Measurements from ENCODE around the gene SLC25A21. TPM values are rescaled to one million over a fixed set of nuclear protein-coding genes. Genes with fewer than 3 reads are reported as not detected.
"Not testable (repeated sequence)": the region's sequence is repeated elsewhere in the genome, so short reads cannot be mapped to it uniquely, and the experiment has no call there.

SLC25A21 gene
- total RNA-seq, 1 donor from 2014 or later, result 1.8 TPM

DNA sequence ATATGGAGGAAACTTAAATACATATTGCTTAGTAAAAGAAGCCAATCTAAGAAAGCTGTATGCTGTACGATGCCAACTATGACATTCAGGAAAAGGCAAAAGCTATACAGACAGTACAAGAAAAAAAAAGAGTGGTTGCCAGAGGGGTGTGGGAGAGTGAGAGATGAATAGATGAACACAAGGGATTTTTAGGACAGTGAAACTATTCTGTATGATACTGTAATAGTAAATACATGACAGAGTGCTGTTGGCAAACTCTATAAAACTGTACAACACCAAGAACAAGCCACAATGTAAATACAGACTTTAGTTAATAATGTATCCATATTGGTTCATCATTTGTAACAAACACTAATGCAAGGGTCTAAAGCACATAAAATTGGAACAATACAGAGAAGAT is 14.5 kb upstream of the SLC25A21 start:
- DNase-seq, result no peak

GRCh38 chr14:37185670-37186069 is 13.3 kb upstream of the SLC25A21 start:
- DNase-seq, result no peak

GRCh38 chr14:37184520-37184919 is 12.1 kb upstream of the SLC25A21 start:
- not testable (repeated sequence) for DNase-seq

DNA sequence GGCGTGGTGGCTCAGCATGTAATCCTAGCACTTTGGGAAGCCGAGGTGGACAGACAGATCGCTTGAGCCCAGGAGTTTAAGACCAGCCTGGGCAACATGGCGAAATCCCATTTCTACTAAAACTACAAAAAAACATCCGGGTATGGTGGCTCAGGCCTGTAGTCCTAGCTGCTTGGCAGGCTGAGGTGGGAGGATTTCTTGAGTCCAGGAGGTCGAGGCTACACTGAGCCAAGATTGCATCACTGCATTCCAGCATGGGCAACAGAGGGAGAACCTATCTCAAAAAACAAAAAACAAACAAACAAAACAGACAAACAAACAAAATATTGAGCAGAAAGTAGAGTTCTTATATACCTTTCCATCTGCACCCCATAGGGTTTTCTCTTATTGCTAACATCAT is 9.0 kb upstream of the SLC25A21 start:
- no peak for DNase-seq

GRCh38 chr14:37180886-37181285 is 8.5 kb upstream of the SLC25A21 start:
- DNase-seq, result not testable (repeated sequence)

DNA sequence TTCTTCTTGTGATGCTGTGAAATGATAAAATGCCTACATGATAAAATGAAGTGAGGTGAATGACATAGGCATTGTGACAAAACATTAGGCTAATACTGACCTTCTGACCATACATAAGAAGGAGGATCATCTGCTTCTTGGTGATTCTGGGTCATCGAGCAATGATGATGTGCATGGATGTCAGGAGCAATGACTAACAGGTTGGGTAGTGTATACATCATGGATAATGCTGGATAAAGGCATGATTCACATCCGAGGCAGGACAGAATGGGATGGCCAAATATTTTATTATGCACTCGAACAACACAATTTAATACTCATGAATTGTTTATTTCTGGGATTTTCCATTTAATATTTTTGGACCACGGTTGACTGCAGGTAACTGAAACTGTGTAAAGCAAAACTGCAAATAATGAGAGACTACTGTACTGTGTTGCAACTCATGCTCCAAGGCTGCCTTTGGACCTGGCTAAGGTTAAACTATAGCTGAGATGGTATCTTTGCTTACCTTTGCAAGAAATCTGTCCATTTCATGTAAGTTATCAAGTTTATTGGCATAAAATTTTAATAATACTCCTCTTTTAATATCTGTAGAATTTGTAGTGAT is 7.6 kb upstream of the SLC25A21 start:
- DNase-seq, result no peak

GRCh38 chr14:37172936-37173614 is 669 bp upstream of the SLC25A21 start:
- no peak for DNase-seq

- no peak for DNase-seq
Observed at GRCh38 chr14:37171678-37172023, 755 bp downstream of the SLC25A21 start.

DNA sequence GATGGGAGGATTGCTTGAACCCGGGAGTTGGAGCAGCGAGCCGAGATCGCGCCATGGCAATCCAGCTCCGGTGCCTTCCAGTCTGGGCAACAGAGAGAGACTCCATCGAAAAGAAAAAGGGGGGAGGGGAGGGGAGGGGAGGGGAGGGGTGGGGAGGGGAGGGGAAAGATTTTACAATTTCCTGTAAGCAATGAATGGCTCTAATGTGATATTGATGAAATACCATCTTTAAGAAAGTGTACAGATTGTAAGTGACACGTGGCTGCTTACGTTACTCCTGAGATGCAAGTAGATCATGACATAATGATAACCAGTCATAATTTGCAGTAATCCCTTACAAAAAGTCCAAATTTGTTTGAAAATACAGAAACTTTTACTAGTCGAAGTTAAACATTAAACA is 1.4 kb downstream of the SLC25A21 start:
- no peak for DNase-seq

- DNase-seq, result no peak
Observed at GRCh38 chr14:37170237-37170636, 2.2 kb downstream of the SLC25A21 start.

DNA sequence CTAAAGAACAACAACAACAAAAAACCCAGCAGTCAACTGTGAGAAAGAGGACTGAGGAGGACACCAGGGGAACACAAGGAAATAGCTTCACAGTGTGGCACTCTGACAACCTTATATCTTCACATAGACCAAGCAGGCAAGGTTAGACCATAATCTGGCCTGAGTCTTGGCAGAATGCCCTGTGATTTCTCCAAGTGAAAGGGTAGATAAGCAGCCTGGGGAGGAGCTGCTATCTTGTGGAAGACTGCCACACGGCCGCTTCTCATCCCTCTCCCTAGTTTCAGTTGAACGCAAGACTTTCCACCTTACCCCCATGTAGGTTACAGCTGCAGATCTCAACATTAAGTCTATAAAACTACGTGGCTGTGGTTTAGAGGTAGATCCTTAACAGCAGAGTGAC is 3.7 kb downstream of the SLC25A21 start:
- DNase-seq, result no peak

DNA sequence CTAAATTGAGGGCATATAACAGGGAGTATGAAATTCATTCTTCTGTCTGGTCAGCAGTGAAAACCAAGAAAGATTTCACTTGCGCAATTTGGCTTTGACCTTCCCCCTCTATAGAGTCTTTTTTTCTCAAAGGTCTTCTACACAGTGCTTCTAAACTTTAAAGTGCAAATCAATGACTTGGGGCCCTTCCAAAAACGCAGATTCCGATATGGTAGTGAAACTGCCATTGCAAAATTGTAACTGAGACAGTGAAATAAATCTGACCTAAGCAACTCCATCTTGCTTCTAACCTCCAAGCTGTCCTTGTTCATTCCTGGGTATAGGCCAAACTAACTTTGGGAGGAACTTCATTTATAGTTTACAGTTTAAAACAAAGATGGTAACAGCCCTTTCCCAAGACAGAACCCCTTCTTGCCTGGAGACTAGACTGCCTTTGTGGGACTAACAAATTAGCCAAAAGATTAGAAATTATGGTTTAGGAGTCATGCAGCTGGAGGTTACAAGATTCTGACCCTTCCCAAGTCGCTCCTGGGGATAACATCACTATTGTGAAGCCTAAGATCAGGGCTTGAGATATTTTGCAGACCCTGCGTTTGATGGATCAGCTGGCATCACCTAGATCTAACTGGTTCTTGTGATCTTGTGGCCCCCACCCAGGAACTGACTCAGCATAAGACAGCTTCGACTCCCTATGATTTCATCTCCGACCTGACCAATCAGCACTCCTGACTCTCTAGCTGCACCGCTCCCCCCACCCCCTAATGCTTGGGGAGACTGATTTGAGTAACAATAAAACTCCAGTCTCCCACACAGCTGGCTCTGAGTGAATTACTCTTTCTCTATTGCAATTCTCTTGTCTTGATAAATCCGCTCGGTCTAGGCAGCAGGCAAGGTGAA is 5.0 kb downstream of the SLC25A21 start:
- DNase-seq, result no peak

- DNase-seq, result no peak
Observed at GRCh38 chr14:37165794-37166193, 6.6 kb downstream of the SLC25A21 start.

DNA sequence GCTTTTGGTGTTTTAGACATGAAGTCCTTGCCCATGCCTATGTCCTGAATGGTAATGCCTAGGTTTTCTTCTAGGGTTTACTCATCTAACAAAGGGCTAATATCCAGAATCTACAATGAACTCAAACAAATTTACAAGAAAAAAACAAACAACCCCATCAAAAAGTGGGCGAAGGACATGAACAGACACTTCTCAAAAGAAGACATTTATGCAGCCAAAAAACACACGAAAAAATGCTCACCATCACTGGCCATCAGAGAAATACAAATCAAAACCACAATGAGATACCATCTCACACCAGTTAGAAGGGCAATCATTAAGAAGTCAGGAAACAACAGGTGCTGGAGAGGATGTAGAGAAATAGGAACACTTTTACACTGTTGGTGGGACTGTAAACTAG is 10.1 kb downstream of the SLC25A21 start:
- not testable (repeated sequence) for DNase-seq

- DNase-seq, result no peak
Observed at GRCh38 chr14:37157987-37158386, 14.4 kb downstream of the SLC25A21 start.

GRCh38 chr14:37153483-37153882 is 18.9 kb downstream of the SLC25A21 start:
- DNase-seq, result no peak

DNA sequence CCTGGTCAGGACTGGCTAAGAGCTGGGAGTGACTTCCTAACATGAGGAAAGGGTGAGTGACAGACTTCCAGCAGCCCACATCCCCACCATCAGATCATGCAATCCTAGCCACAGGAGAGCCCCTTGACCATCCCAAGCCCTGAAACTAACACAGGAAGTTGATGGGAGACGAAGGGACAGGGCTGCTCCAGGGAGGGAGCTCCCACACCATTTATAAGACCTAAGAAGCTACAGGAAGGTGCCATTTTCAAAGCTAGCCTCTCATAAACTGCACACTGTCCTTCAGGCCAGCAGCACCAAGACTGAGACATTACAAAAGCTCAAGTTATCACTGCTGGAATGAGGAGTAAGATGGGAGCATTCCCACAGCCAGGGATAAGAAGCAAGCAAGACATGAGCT is 19.4 kb downstream of the SLC25A21 start:
- DNase-seq, result no peak

DNA sequence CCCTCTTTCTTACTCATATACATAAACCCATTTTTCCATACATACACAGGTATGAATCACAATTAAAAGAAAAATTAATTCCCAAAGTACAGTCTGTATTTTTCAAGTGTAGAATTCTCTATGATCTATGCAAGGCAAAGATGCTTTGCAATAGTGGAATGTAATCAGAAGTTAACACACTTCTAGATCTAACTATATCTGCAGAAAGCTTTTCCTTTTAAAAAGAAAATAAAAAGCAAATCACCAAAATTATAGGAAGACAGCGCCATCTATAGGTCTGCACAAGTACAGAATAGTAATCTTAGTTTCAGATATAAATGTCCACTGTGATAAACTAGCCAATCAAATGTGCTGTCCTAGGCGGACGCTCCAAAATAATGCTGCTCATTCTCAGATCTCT is 22.0 kb downstream of the SLC25A21 start:
- DNase-seq, result peak; percentile 10

- no peak for DNase-seq
Observed at GRCh38 chr14:37147310-37147880, 25.0 kb downstream of the SLC25A21 start.

DNA sequence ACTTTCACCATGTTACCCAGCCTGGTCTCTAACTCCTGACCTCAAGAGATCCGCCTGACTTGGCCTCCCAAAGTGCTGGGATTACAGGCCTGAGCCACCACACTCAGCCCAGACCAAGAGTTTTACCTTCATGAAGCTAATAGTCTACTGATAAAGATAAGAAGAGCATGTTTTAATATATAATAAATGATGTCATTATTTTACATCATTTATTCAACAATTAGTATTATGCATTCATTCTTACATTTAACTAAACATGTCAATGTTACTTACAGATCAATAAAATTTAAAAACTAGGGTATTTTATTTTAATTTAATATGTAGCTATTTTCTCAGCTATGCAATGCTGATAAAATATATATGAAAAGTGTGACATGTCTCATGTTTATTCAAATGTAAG is 26.0 kb downstream of the SLC25A21 start:
- DNase-seq, result not testable (repeated sequence)

- DNase-seq, result no peak
Observed at GRCh38 chr14:37145395-37145794, 27.0 kb downstream of the SLC25A21 start.

DNA sequence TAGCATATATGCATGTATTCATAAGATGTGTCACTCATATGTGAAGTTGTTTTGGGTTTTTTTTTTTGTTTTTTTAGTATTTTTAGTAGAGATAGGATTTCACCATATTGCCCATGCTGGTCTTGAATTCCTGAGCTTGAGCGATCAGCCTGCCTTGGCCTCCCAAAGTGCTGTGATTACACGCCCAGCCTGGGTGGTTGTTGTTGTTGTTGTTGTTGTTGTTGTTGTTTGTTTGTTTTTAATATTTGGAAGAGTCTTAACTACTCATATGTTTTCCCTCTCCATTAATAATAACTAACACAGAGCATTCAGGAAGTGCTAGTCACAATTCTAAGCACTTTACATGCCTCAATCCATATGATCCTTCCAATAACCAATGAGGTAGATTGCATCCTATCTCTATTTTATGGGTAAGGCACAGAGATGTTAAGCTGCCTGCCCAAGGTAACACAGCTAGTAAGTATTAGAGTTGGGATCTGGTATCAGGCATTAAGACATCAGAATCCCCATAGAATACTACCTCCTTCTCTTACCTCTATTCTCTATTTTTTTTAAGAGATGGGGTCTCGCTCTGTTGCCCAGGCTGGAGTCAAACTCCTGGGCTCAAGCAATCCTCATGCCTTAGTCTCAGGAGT is 27.6 kb downstream of the SLC25A21 start:
- DNase-seq, result no peak

GRCh38 chr14:37143475-37143874 is 28.9 kb downstream of the SLC25A21 start:
- no peak for DNase-seq

Measured in skin of body (tissue), 2 donors.